Lung (tissue), 12 donors: ENCODE results near the gene ZNF14. TPM values are rescaled to one million over a fixed set of nuclear protein-coding genes. Genes with fewer than 3 reads are reported as not detected.

Experiments
- ATAC-seq: fragments of 200-7000 bp; cut with Tn5 transposase; one replicate; pipeline ENCODE4 v1.9.1; 2020; ENCODE audit warnings: moderate number of reproducible peaks; ENCODE audit not compliant: insufficient read depth, low FRiP score
- DNase-seq, 3 donors: peaks; one replicate each; pipeline ENCODE4 v3.0.0-alpha.2; 2013 to 2017
- H3K27ac ChIP-seq, 2 donors: one replicate each; pipeline ENCODE4 v1.5.1; 2013; ENCODE audit warnings: mild to moderate bottlenecking in 2 of 2, moderate library complexity in 2 of 2, control low read depth in 1 of 2, inconsistent platforms in 1 of 2, low read depth in 1 of 2, low read length in 1 of 2
- H3K27me3 ChIP-seq, 3 donors: one replicate each; pipeline ENCODE4 v1.5.1; 2013; ENCODE audit warnings: low read length in 2 of 3; ENCODE audit not compliant: control insufficient read depth in 3 of 3, insufficient read depth in 3 of 3
- H3K36me3 ChIP-seq, 4 donors: one replicate each; pipeline ENCODE4 v1.5.1; 2013; ENCODE audit warnings: low read length in 4 of 4, mild to moderate bottlenecking in 1 of 4, moderate library complexity in 1 of 4; ENCODE audit not compliant: control insufficient read depth in 4 of 4, insufficient read depth in 4 of 4
- H3K4me1 ChIP-seq, 5 donors: one replicate each; pipeline ENCODE4 v1.5.1; 2013; ENCODE audit warnings: low read length in 5 of 5, mild to moderate bottlenecking in 2 of 5, moderate library complexity in 1 of 5; ENCODE audit not compliant: control insufficient read depth in 5 of 5, insufficient read depth in 5 of 5
- H3K4me3 ChIP-seq: one replicate; pipeline ENCODE4 v1.5.1; 2013; ENCODE audit warnings: mild to moderate bottlenecking, control low read depth, moderate library complexity
- H3K9ac ChIP-seq, 2 donors: one replicate each; pipeline ENCODE4 v1.5.1; 2013; ENCODE audit warnings: low read length in 2 of 2, control low read depth in 1 of 2; ENCODE audit not compliant: insufficient read depth in 1 of 2
- H3K9me3 ChIP-seq, 4 donors: one replicate each; pipeline ENCODE4 v1.5.1; 2013; ENCODE audit warnings: low read length in 3 of 4, mild to moderate bottlenecking in 1 of 4, moderate library complexity in 1 of 4; ENCODE audit not compliant: control insufficient read depth in 4 of 4, insufficient read depth in 3 of 4
- CTCF ChIP-seq: IDR thresholded peaks from 2 replicates; pipeline ENCODE4 v1.5.1; 2012; ENCODE audit warnings: mild to moderate bottlenecking; ENCODE audit errors: control extremely low read depth, extremely low read depth
- WGBS, 2 donors: extraction: QIAGEN DNeasy Blood & Tissue Kit; methylation state at CpG; one replicate each; pipeline ENCODE4 v1.1.7; 2013; 5-methylcytosine and 5-hydroxymethylcytosine counted together
- polyA plus RNA-seq, 2 donors: library from polyadenylated mRNA; stranded (reverse); fragments of 200-250 nt; gene quantifications; one replicate each; pipeline ENCODE4 v1.2.1, GENCODE V29; 2013
- total RNA-seq, 2 donors: library from RNA; depleted of rRNA in 1 of 2; stranded (reverse); fragments of >200 nt in 1 of 2; gene quantifications; one replicate each; pipeline ENCODE4 v1.2.1, GENCODE V29; 2014 to 2021
- donor health status: control.
- donor health status: control.
- donor health status: Bipolar disorder and iron deficiency.
- donor health status: healthy.
- donor health status: DM: yes; HTN: yes; CAD: no.

The ZNF14 gene
- total and polyA plus RNA-seq, 4 donors: 2.6 to 18.1 (median 3.9) TPM

DNA sequence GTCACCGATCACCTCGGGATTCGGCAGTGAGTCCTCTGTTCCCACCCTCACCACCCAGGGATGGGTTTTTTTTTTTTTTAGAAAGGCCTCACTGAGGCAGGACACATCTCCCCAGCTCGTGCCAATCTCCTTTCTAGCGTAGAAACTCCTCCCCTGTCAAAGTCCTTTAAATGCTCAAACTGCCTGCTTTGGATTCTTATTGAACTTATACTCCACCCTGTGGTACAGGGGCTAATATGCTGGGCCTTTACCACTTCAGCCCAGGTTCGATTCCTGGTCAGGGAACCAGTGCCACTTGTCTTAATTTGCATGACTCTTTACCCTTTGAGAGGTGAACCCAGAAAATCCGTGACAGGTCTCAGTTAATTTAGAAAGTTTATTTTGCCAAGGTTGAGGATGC is 8.3 kb upstream of the ZNF14 start:
- Histone ChIP-seq H3K36me3 (no peaks in the 10 kb centered on the region), H3K27ac (no peak overlapping the region), H3K9me3 (peaks cover 0 to 25% (median 0%) of the 10 kb centered on the region in 4 donors), H3K9ac (no peak overlapping the region), H3K27me3 (no peaks in the 10 kb centered on the region), H3K4me1 (no peaks in the 10 kb centered on the region), H3K4me3 (no peak overlapping the region)
- no peak for TF ChIP-seq CTCF
- 85 to 90% methylated on average over 7 of the region's 7 CpGs for WGBS, 2 donors
- DNase-seq: no peak
- no peak for ATAC-seq

DNA sequence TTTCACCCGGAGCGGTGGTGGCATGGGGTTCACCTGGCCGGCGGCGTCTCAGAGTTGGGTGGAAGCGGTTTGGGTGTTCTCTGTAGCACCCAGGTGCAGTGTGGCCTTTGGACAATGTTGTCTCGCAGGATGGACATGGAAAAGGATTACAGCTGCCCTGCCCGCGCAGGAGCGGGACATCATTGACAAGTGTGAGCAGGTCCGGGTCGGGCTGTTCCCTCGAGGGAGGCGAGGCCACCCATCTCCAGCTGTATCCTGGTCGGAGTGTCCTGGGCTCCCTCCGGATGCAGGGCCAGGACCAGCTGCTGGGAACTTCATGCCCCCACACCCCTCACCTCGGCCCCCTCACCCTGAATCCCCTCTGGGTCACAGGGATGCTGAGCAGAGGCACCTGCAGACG is 7.8 kb upstream of the ZNF14 start:
- DNase-seq (no peak), ATAC-seq (no peak)
- Histone ChIP-seq H3K36me3 (no peaks in the 10 kb centered on the region), H3K9me3 (peaks cover 0 to 23% (median 0%) of the 10 kb centered on the region in 4 donors), H3K27ac (no peak overlapping the region), H3K4me1 (no peaks in the 10 kb centered on the region), H3K4me3 (no peak overlapping the region), H3K9ac (no peak overlapping the region), H3K27me3 (no peaks in the 10 kb centered on the region)
- 89 to 96% methylated on average over 18 of the region's 18 CpGs for WGBS, 2 donors
- TF ChIP-seq CTCF: no peak

- Histone ChIP-seq H3K4me1 (no peaks in the 10 kb centered on the region), H3K4me3 (no peak overlapping the region), H3K9me3 (peaks cover 0 to 12% (median 0%) of the 10 kb centered on the region in 4 donors), H3K36me3 (no peaks in the 10 kb centered on the region), H3K27ac (no peak overlapping the region), H3K27me3 (no peaks in the 10 kb centered on the region), H3K9ac (no peak overlapping the region)
- no peak for TF ChIP-seq CTCF
- ATAC-seq (no peak), DNase-seq (no peak)
- 90 to 91% methylated on average over 1 of the region's 1 CpG for WGBS, 2 donors
Measured at GRCh38 chr19:19738564-19738963, 5.7 kb upstream of the ZNF14 start.
